Measurements from ENCODE around the gene THSD7B.

DNA sequence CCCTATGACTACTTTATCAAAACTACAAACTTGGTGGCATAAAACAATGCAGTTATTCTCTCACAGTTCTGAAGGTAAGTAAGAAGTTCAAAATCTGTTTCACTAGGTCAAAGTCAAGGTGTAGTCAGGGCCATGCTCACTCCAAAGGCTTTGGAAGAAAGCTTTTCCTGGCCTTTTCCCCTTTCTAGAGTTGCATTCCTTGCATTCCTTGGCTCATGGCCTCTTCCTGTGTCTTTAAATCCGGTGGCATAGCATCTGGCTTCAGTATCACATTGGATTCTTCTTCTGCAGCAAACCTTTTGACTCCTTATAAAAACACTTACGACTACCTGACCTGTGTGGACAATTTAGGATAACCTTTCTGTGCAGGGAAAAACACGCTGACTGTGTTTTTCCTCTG lies 655.4 kb downstream of the THSD7B start:
- TF ChIP-seq EZH2 (IDR thresholded peaks at IDR 0.05) (no peak), POLR2AphosphoS5 (IDR thresholded peaks at IDR 0.05; ENCODE audit: borderline replicate concordance, low read depth, low read length) (no peak)
